A549 (cell line): Measurements from ENCODE around the gene LRRC41. TPM values are rescaled to one million over a fixed set of nuclear protein-coding genes. Genes with fewer than 3 reads are reported as not detected.
"Not testable (repeated sequence)": the region's sequence is repeated elsewhere in the genome, so short reads cannot be mapped to it uniquely, and the experiment has no call there.

Experiments used
- ATAC-seq, 2 experiments: fragments of 200-7000 bp in 1 of 2; fragments of >200 bp in 1 of 2; cut with Nextera tagmentation in 1 of 2; cut with Tn5 transposase in 1 of 2; 3 replicates each; pipeline versions ENCODE4 v1.8.0 to v1.9.1; 2018 to 2020; ENCODE audit warnings: mild to moderate bottlenecking in 1 of 2, moderate library complexity in 1 of 2
- CTCF ChIA-PET: fragments of 300-600 bp; sonication (Branson Sonifier 250); formaldehyde crosslinking; extraction: SDS; loops from one replicate; lab custom pipeline; 2021; ENCODE audit warnings: antibody characterized with exemption, inconsistent platforms; lab: Yijun Ruan, JAX
- POLR2A ChIA-PET: fragments of 350-600 bp; formaldehyde crosslinking; extraction: SDS; loops from one replicate; lab custom pipeline; 2021; ENCODE audit warnings: antibody characterized with exemption, inconsistent platforms; lab: Yijun Ruan, JAX
- DNase-seq, 2 experiments: peaks; one replicate each; pipeline versions ENCODE4 v3.0.0 to v3.0.0-alpha.2; 2011 to 2016; ENCODE audit warnings: low read depth in 1 of 2, low spot score in 1 of 2
- FAIRE-seq: peaks from 2 replicates; lab custom pipeline; 2011; peaks lifted over from hg19 to GRCh38; lab: Jason Lieb, UNC
- H3K27ac ChIP-seq, 2 experiments: fragments of >200 bp; sonication (Bioruptor Twin); formaldehyde crosslinking; 3 replicates each; pipeline ENCODE4 v1.5.1; 2016 to 2017
- H3K4me1 ChIP-seq: fragments of >200 bp; sonication (Bioruptor Twin); formaldehyde crosslinking; 3 replicates; pipeline ENCODE4 v1.6.1; 2016
- H3K4me2 ChIP-seq: fragments of >200 bp; sonication (Bioruptor Twin); formaldehyde crosslinking; 3 replicates; pipeline ENCODE4 v1.6.1; 2016
- H3K4me3 ChIP-seq: fragments of >200 bp; sonication (Bioruptor Twin); formaldehyde crosslinking; 3 replicates; pipeline ENCODE4 v1.5.1; 2016
- H3K9me3 ChIP-seq: fragments of >200 bp; sonication (Bioruptor Twin); formaldehyde crosslinking; 3 replicates; pipeline ENCODE4 v1.6.1; 2016
- CEBPB ChIP-seq, 2 experiments: fragments of >200 bp in 1 of 2; sonication (Bioruptor Twin) in 1 of 2; formaldehyde crosslinking in 1 of 2; IDR thresholded peaks; 2 replicates each; pipeline ENCODE4 v1.6.1; 2012 to 2016
- CHD4 ChIP-seq: fragments of 200-600 bp; sonication (generic); IDR thresholded peaks from 2 replicates; pipeline ENCODE4 v1.6.1; 2016; ENCODE audit warnings: antibody characterized with exemption, mild to moderate bottlenecking, borderline replicate concordance
- CTCF ChIP-seq: fragments of >200 bp; sonication (Bioruptor Twin); formaldehyde crosslinking; IDR thresholded peaks from 3 replicates; pipeline ENCODE4 v1.5.1; 2016
- FOSL2 ChIP-seq, 2 experiments: fragments of 450-650 bp in 1 of 2; fragments of >200 bp in 1 of 2; sonication (Bioruptor Twin) in 1 of 2; formaldehyde crosslinking; IDR thresholded peaks; 2 replicates each; pipeline versions ENCODE4 v1.5.0 to v1.6.1; 2016 to 2020; ENCODE audit warnings: mild to moderate bottlenecking in 1 of 2, moderate library complexity in 1 of 2
- GATA3 ChIP-seq: IDR thresholded peaks from 2 replicates; pipeline ENCODE4 v1.6.1; 2012; ENCODE audit warnings: borderline replicate concordance
- HDAC2 ChIP-seq: fragments of 200-600 bp; sonication (generic); IDR thresholded peaks from 2 replicates; pipeline ENCODE4 v1.6.1; 2016
- HEYL ChIP-seq: fragments of 250-450 bp; sonication (Bioruptor Pico); IDR thresholded peaks from 2 replicates; pipeline ENCODE4 v1.8.0; 2021; ENCODE audit warnings: mild to moderate bottlenecking, moderate library complexity
- JUN ChIP-seq, 2 experiments: fragments of >200 bp; sonication (Bioruptor Twin); formaldehyde crosslinking; IDR thresholded peaks; 2 replicates in 1 of 2; 3 replicates in 1 of 2; pipeline ENCODE4 v1.6.1; 2016 to 2017
- JUNB ChIP-seq: fragments of >200 bp; sonication (Bioruptor Twin); formaldehyde crosslinking; IDR thresholded peaks from 2 replicates; pipeline ENCODE4 v1.6.1; 2016
- KDM5A ChIP-seq: fragments of 200-600 bp; sonication (generic); IDR thresholded peaks from 2 replicates; pipeline ENCODE4 v1.6.1; 2016; ENCODE audit warnings: antibody characterized with exemption, mild to moderate bottlenecking
- MAFK ChIP-seq: fragments of 450-650 bp; IDR thresholded peaks from 2 replicates; pipeline ENCODE4 v1.6.1; 2014; ENCODE audit not compliant: partially characterized antibody
- MAX ChIP-seq: IDR thresholded peaks from 2 replicates; pipeline ENCODE4 v1.6.1; 2012
- MYC ChIP-seq: IDR thresholded peaks from 2 replicates; pipeline ENCODE4 v1.6.1; 2012; ENCODE audit warnings: mild to moderate bottlenecking, inconsistent platforms, low read length, improper control_type of control experiment, borderline replicate concordance
- PBX3 ChIP-seq: IDR thresholded peaks from 2 replicates; pipeline ENCODE4 v1.6.1; 2012
- PHF8 ChIP-seq: fragments of 200-600 bp; sonication (generic); IDR thresholded peaks from 2 replicates; pipeline ENCODE4 v1.6.1; 2016; ENCODE audit warnings: low read depth, mild to moderate bottlenecking, antibody characterized with exemption, moderate library complexity, borderline replicate concordance
- POLR2A ChIP-seq: IDR thresholded peaks from 2 replicates; pipeline ENCODE4 v1.6.1; 2012; ENCODE audit warnings: mild to moderate bottlenecking, low read length
- RARB ChIP-seq: fragments of 250-450 bp; sonication (Bioruptor Pico); IDR thresholded peaks from 2 replicates; pipeline ENCODE4 v1.8.0; 2021; ENCODE audit warnings: mild to moderate bottlenecking, moderate library complexity
- REST ChIP-seq: fragments of 200-600 bp; sonication (generic); IDR thresholded peaks from 2 replicates; pipeline ENCODE4 v1.6.1; 2016; ENCODE audit warnings: antibody characterized with exemption, mild to moderate bottlenecking, moderate library complexity
- WGBS: methylation state at CpG from one replicate; pipeline ENCODE4 v1.1.6; 2017; ENCODE audit errors: missing lambda C conversion rate; 5-methylcytosine and 5-hydroxymethylcytosine counted together
- polyA plus RNA-seq, 4 experiments: library from polyadenylated mRNA; depleted of rRNA in 3 of 4; stranded (reverse); fragments of >200 nt; fragmentation: RNase III in 1 of 4; extraction: RNeasy Plus Mini Kit Qiagen cat#74134 plus additional on column Dnase treatment in 1 of 4; gene quantifications; 2 replicates in 3 of 4; 3 replicates in 1 of 4; pipeline ENCODE4 v1.2.3, GENCODE V29; 2011 to 2017
- TF ChIP-seq, protein P1 (sequence below): fragments of 150-350 bp; IDR thresholded peaks from 2 replicates; pipeline ENCODE4 v1.6.1; 2014; ENCODE audit warnings: low read depth, mild to moderate bottlenecking, low read length
- TF ChIP-seq, protein P2 (sequence below): fragments of >200 bp; sonication (Bioruptor Twin); formaldehyde crosslinking; IDR thresholded peaks from 3 replicates; pipeline ENCODE4 v1.6.1; 2016
- TF ChIP-seq, protein P3 (sequence below): IDR thresholded peaks from 2 replicates; pipeline ENCODE4 v1.6.1; 2012; ENCODE audit warnings: low read depth, borderline replicate concordance

LRRC41 gene
- polyA plus RNA-seq, 2 of the 4 experiments (the other 2 are of a cell fraction), result 28.6 to 33.4 TPM

DNA sequence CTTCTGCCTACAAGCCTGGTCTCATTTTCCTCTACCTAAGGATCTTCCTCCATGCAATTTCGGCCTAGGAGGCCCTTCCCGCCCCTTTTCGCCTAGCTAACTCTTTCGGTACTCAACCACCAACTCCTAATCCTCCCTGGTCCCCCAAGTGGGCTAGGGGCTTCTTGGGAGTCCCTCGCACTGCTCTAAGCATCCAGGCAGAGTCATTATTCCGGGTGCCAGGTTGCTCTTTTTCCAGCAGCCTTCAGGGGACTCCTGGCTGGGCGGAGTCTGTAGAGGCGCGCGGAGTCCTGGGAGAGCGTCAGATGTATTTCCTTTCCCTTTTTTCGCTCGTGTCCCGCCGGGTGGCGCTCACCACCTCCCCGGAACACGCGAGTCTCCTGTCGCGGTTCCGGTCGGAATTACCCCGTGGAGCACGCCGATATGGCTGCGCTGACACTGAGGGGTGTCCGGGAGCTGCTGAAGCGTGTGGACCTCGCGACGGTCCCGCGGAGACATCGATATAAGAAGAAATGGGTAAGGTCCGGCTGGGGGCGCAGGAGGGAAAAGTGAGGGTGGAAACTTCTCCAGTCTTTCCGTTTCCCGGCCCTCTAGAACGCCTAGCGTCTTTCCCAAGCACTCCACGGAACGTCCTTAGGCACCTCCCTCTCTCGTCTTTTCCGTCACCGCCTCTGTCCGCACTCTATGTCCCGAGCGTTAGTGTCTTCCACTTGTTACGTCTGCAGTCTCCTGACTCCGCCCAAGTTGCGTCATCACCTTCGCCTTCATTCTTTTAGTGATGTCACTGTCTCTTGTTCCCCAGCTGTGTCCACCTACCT, 37.2 kb upstream of the LRRC41 start, which contains the start of gene NSUN4:
NSUN4 (plus strand) TSS at position 404 of the 818 bp plus-strand sequence; CDS start at position 424, 20 bp downstream.
- peaks cover 14% of the 10 kb centered on the region for H3K4me1 ChIP-seq
- H3K9me3 ChIP-seq, result no peaks in the 10 kb centered on the region
- DNase-seq, result peak; percentile 81 to 92
- H3K4me2 ChIP-seq, result peak within 1 kb of the TSS; percentile 99
- ChIA-PET CTCF (interaction anchor here (0.6 to 1.9 kb wide), 8 partner anchors 9 to 88 kb away, joined by 3 to 11 read pairs (median 3); partner anchors contain the start of genes LRRC41 and UQCRH), POLR2A (interaction anchor here (0.6 to 2.0 kb wide), 4 partner anchors 7 to 94 kb away, joined by 4 to 21 read pairs (median 10); partner anchors contain the start of genes LRRC41 and UQCRH)
- 1% methylated on average over 48 of the region's 53 CpGs for WGBS
- peak; percentile 53 to 65; a peak in 3 of 4 replicates for TF ChIP-seq CEBPB (IDR thresholded peaks at IDR 0.05)
- TF ChIP-seq HEYL (CRISPR knock-in tag), result no peak
- peak; percentile 94 for TF ChIP-seq MAX
- TF ChIP-seq JUNB, result no peak
- TF ChIP-seq PBX3, result no peak
- no peak for TF ChIP-seq HDAC2
- TF ChIP-seq FOSL2 (IDR thresholded peaks at IDR 0.05), result no peak
- TF ChIP-seq FOSL2 (CRISPR knock-in tag; IDR thresholded peaks at IDR 0.05), result peak; percentile 38; the same call in 1 of the 2 replicates
- TF ChIP-seq RARB (CRISPR knock-in tag), result no peak
- 0 out of 2 replicates have a peak, but pooled peaks have one; percentile 21 for TF ChIP-seq KDM5A
- 0 out of 2 replicates have a peak, but pooled peaks have one; percentile 33 for TF ChIP-seq GATA3
- peak; percentile 54; the same call in 1 of the 2 replicates for TF ChIP-seq PHF8
- TF ChIP-seq, protein P1, sequence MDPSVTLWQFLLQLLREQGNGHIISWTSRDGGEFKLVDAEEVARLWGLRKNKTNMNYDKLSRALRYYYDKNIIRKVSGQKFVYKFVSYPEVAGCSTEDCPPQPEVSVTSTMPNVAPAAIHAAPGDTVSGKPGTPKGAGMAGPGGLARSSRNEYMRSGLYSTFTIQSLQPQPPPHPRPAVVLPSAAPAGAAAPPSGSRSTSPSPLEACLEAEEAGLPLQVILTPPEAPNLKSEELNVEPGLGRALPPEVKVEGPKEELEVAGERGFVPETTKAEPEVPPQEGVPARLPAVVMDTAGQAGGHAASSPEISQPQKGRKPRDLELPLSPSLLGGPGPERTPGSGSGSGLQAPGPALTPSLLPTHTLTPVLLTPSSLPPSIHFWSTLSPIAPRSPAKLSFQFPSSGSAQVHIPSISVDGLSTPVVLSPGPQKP, result no peak
- peak; percentile 12 for TF ChIP-seq MAFK
- peak; percentile 45; the same call in 1 of the 2 replicates for TF ChIP-seq MYC
- peak; percentile 68 for TF ChIP-seq POLR2A
- TF ChIP-seq, protein P2, sequence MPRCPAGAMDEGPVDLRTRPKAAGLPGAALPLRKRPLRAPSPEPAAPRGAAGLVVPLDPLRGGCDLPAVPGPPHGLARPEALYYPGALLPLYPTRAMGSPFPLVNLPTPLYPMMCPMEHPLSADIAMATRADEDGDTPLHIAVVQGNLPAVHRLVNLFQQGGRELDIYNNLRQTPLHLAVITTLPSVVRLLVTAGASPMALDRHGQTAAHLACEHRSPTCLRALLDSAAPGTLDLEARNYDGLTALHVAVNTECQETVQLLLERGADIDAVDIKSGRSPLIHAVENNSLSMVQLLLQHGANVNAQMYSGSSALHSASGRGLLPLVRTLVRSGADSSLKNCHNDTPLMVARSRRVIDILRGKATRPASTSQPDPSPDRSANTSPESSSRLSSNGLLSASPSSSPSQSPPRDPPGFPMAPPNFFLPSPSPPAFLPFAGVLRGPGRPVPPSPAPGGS, result peak; percentile 76; the same call in 1 of the 3 replicates
- peak; percentile 55 for TF ChIP-seq CTCF
- TF ChIP-seq REST, result peak; percentile 32; the same call in 1 of the 2 replicates
- TF ChIP-seq JUN (IDR thresholded peaks at IDR 0.05), result peak in 1 of 2 experiments; percentile 77; a peak in 3 of 5 replicates
- TF ChIP-seq, protein P3, sequence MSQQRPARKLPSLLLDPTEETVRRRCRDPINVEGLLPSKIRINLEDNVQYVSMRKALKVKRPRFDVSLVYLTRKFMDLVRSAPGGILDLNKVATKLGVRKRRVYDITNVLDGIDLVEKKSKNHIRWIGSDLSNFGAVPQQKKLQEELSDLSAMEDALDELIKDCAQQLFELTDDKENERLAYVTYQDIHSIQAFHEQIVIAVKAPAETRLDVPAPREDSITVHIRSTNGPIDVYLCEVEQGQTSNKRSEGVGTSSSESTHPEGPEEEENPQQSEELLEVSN, result peak; percentile 51; the same call in 1 of the 2 replicates
- no peak for TF ChIP-seq CHD4
- peak within 1 kb of the TSS; percentile 92 to 94 for H3K27ac ChIP-seq
- peak within 1 kb of the TSS; percentile 63 for H3K4me3 ChIP-seq
- no peak for FAIRE-seq
- ATAC-seq, result peak; percentile 90 to 93

- POLR2A ChIA-PET, DNase-seq, ATAC-seq, H3K27ac ChIP-seq, H3K9me3 ChIP-seq, CTCF ChIA-PET, H3K4me2 ChIP-seq, FAIRE-seq, H3K4me3 ChIP-seq: not testable (repeated sequence)
- H3K4me1 ChIP-seq, result peaks cover 14% of the 10 kb centered on the region
- WGBS, result 93% methylated on average over 14 of the region's 14 CpGs
Measured at GRCh38 chr1:46337409-46337808, 34.0 kb upstream of the LRRC41 start.
